Measurements from ENCODE around the gene PSAP.
A peak's percentile ranks its signal among the peaks of the same experiment; 100 is the strongest.
"Not testable (repeated sequence)": the region's sequence is repeated elsewhere in the genome, so short reads cannot be mapped to it uniquely, and the experiment has no call there.

The PSAP gene

GRCh38 chr10:71864911-71865361 lies 13.9 kb upstream of the PSAP start:
- no peaks in the 10 kb centered on the region for H3K4me1 Mint-ChIP-seq
- ATAC-seq (replicated peaks; ENCODE audit: extremely low read depth, poor library complexity, severe bottlenecking) (no peak), DNase-seq (ENCODE audit: low spot score in 2 of 2) (no peak)
- no peak overlapping the region for H3K4me3 Mint-ChIP-seq
- H3K27ac Mint-ChIP-seq (ENCODE audit: low read depth) = no peak overlapping the region
- no peaks in the 10 kb centered on the region for H3K9me3 Mint-ChIP-seq
- no peaks in the 10 kb centered on the region for H3K36me3 Mint-ChIP-seq (ENCODE audit: insufficient read depth)
- H3K27me3 Mint-ChIP-seq = no peaks in the 10 kb centered on the region

GRCh38 chr10:71863203-71863602 lies 12.2 kb upstream of the PSAP start:
- no peak overlapping the region for H3K4me3 Mint-ChIP-seq
- DNase-seq (ENCODE audit: low spot score in 2 of 2) (no peak), ATAC-seq (replicated peaks; ENCODE audit: extremely low read depth, poor library complexity, severe bottlenecking) (no peak)
- no peak overlapping the region for H3K27ac Mint-ChIP-seq (ENCODE audit: low read depth)
- H3K9me3 Mint-ChIP-seq = no peaks in the 10 kb centered on the region
- H3K36me3 Mint-ChIP-seq (ENCODE audit: insufficient read depth) = peaks cover 1% of the 10 kb centered on the region
- no peaks in the 10 kb centered on the region for H3K27me3 Mint-ChIP-seq
- H3K4me1 Mint-ChIP-seq = no peaks in the 10 kb centered on the region

GRCh38 chr10:71860243-71861029 lies 9.4 kb upstream of the PSAP start:
- Mint-ChIP-seq H3K27me3 (no peaks in the 10 kb centered on the region), H3K4me1 (no peaks in the 10 kb centered on the region), H3K4me3 (no peak overlapping the region), H3K36me3 (ENCODE audit: insufficient read depth) (peaks cover 1% of the 10 kb centered on the region), H3K9me3 (no peaks in the 10 kb centered on the region), H3K27ac (ENCODE audit: low read depth) (no peak overlapping the region)
- DNase-seq (ENCODE audit: low spot score in 2 of 2) = no peak
- no peak for ATAC-seq (replicated peaks; ENCODE audit: extremely low read depth, poor library complexity, severe bottlenecking)

DNA sequence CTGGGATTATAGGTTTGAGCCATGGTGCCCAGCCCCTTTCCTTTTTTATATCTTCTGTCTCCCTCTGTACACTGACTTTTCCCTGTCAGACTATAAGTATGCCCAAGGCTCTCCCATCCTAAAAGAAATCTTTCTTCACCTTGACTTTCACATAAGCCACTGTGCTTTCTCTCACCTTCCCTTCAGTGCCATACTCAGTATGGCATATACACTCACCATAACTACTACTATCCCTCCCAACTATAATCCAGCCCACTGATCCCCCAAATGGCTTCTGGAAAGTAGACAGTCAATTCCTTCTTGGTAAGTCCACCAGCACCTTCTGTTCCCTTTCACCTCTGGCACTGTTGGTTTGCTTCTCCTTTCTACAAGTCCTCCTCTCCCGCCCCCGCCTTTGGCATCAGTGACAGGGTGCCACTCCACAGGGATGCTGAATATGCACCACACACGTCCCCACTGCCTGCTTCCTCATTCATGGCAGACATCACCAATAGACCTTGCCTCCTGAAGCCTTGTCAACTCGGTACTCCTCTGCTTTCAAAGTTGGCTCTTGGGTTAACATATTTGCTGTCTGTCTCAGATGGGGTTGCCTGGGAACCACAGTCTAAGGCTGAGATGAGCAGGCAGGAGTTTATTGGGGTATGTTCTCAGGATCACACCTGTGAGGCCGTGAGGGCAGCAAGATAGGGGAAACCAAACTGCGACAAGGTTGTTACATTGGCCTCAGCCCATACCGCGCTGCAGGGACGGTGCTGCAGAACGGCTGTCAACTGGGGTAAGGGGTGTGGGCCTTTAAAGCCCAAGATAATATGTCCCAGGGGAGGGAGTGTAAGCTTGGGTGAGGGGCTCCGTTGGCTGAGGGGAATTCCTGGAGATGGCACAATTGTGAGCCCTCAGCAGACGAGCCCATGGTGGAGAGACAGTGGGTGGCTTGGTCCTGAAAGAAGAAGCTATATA lies 7.2 kb upstream of the PSAP start:
- no peak for DNase-seq (ENCODE audit: low spot score in 2 of 2)
- H3K27ac Mint-ChIP-seq (ENCODE audit: low read depth) = no peak overlapping the region
- H3K27me3 Mint-ChIP-seq = no peaks in the 10 kb centered on the region
- ATAC-seq (replicated peaks; ENCODE audit: extremely low read depth, poor library complexity, severe bottlenecking) = peak; percentile 28
- H3K4me1 Mint-ChIP-seq = no peaks in the 10 kb centered on the region
- H3K36me3 Mint-ChIP-seq (ENCODE audit: insufficient read depth) = peaks cover 1% of the 10 kb centered on the region
- H3K4me3 Mint-ChIP-seq = no peak overlapping the region
- no peaks in the 10 kb centered on the region for H3K9me3 Mint-ChIP-seq

GRCh38 chr10:71856619-71857018 lies 5.6 kb upstream of the PSAP start:
- no peaks in the 10 kb centered on the region for H3K4me1 Mint-ChIP-seq
- no peak for DNase-seq (ENCODE audit: low spot score in 2 of 2)
- H3K9me3 Mint-ChIP-seq = no peaks in the 10 kb centered on the region
- no peak for ATAC-seq (replicated peaks; ENCODE audit: extremely low read depth, poor library complexity, severe bottlenecking)
- H3K36me3 Mint-ChIP-seq (ENCODE audit: insufficient read depth) = peaks cover 1% of the 10 kb centered on the region
- no peak overlapping the region for H3K4me3 Mint-ChIP-seq
- no peaks in the 10 kb centered on the region for H3K27me3 Mint-ChIP-seq
- peak overlapping the region; percentile 27 for H3K27ac Mint-ChIP-seq (ENCODE audit: low read depth)

DNA sequence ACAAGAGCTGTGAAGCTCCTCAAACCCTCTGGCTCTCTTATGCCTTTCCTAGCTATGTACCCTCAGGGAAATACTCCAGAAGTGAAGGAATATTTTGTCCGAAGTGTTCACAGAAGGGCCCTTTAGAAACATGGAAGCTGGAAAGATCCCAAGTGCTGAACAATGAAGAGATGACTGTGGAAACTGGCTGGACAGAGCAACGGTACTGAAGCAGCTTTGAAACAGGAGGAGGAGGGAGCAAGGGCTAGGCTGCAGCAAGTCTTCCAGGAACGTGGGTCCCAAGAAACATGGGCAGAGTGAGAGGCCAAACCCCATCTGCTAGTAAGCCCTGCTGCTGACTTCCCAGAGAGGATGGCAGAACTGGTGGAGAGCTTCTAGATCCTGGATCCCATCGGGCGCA lies 3.0 kb upstream of the PSAP start:
- Mint-ChIP-seq H3K27me3 (no peaks in the 10 kb centered on the region), H3K27ac (ENCODE audit: low read depth) (no peak overlapping the region), H3K4me3 (no peak overlapping the region), H3K9me3 (no peaks in the 10 kb centered on the region), H3K36me3 (ENCODE audit: insufficient read depth) (peaks cover 7% of the 10 kb centered on the region), H3K4me1 (peaks cover 21% of the 10 kb centered on the region)
- DNase-seq (ENCODE audit: low spot score in 2 of 2) (no peak), ATAC-seq (replicated peaks; ENCODE audit: extremely low read depth, poor library complexity, severe bottlenecking) (no peak)

GRCh38 chr10:71852355-71852937 lies 1.4 kb upstream of the PSAP start:
- H3K36me3 Mint-ChIP-seq (ENCODE audit: insufficient read depth) = peaks cover 9% of the 10 kb centered on the region
- no peaks in the 10 kb centered on the region for H3K9me3 Mint-ChIP-seq
- peaks cover 37% of the 10 kb centered on the region for H3K4me1 Mint-ChIP-seq
- no peaks in the 10 kb centered on the region for H3K27me3 Mint-ChIP-seq
- H3K4me3 Mint-ChIP-seq = peak overlapping the region; percentile 96
- no peak for ATAC-seq (replicated peaks; ENCODE audit: extremely low read depth, poor library complexity, severe bottlenecking)
- no peak overlapping the region for H3K27ac Mint-ChIP-seq (ENCODE audit: low read depth)
- no peak for DNase-seq (ENCODE audit: low spot score in 2 of 2)

GRCh38 chr10:71851465-71852095 lies 529 bp upstream of the PSAP start:
- not testable (repeated sequence) for H3K27me3 Mint-ChIP-seq; ATAC-seq (replicated peaks; ENCODE audit: extremely low read depth, poor library complexity, severe bottlenecking); DNase-seq (ENCODE audit: low spot score in 2 of 2); H3K36me3 Mint-ChIP-seq (ENCODE audit: insufficient read depth); H3K9me3 Mint-ChIP-seq
- peak overlapping the region; percentile 96 for H3K4me3 Mint-ChIP-seq
- peak overlapping the region; percentile 78 for H3K27ac Mint-ChIP-seq (ENCODE audit: low read depth)
- H3K4me1 Mint-ChIP-seq = peaks cover 45% of the 10 kb centered on the region

DNA sequence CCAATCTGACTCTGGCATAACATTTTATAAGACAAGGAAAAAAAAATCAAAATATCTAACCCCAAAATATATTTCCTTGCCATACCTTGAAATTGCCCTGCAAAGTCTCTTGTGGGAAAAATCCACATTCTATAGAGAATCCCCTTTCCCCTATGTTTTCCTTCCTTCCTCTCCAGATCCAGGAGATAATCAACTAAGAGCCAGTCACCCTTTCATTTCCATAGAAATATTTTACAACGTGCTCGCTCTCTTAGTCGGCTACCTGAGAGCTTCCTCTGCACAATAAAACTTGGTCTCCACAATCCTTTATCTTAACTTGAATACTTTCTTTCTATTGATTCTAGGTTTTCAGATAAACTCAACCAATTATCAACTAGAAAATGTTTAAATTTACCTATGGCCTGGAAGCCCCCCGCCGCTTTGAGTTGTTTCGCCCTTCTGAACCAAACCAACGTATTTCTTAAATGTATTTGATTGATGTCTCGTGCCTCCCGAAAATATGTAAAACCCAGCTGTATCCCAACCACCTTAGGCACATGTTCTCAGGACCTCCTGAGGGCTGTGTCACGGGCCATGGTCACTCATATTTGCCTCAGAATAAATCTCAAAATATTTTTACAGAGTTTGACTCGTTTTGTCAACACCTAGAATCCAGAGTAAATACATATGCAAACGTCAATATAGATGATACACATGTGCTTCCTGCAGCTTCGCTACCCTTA lies 869 bp downstream of the PSAP start:
- ATAC-seq (replicated peaks; ENCODE audit: extremely low read depth, poor library complexity, severe bottlenecking) = peak; percentile 20
- peaks cover 9% of the 10 kb centered on the region for H3K36me3 Mint-ChIP-seq (ENCODE audit: insufficient read depth)

DNA sequence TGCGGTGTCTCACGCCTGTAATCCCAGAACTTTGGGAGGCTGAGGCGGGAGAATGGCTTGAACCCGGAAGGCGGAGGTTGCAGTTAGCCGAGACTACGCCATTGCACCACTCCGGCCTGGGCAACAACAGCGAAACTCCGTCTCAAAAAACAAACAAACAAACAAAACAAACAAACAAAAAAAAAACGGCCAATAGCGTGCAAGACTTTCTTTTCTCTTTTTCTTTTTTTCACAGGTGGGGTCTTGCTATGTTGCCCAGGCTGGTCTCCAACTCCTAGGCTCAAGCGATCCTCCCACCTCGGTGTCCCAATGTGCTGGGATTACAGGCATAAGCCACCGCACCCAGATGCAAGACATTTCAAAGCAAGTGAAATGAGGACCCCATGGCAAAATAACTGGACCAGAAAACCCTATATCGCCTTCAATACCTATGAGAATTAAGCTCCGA lies 1.6 kb downstream of the PSAP start:
- peak overlapping the region; percentile 78 for H3K27ac Mint-ChIP-seq (ENCODE audit: low read depth)

More for the DNA sequence above, 869 bp downstream of the PSAP start:
- H3K4me1 Mint-ChIP-seq = peaks cover 53% of the 10 kb centered on the region
- peak overlapping the region; percentile 96 for H3K4me3 Mint-ChIP-seq
- H3K27me3 Mint-ChIP-seq = no peaks in the 10 kb centered on the region
- H3K27ac Mint-ChIP-seq (ENCODE audit: low read depth) = peak overlapping the region; percentile 78
- H3K9me3 Mint-ChIP-seq = no peaks in the 10 kb centered on the region
- DNase-seq (ENCODE audit: low spot score in 2 of 2) = no peak

GRCh38 chr10:71848325-71849275 lies 2.5 kb downstream of the PSAP start:
- H3K4me3 Mint-ChIP-seq = peak overlapping the region; percentile 96
- DNase-seq (ENCODE audit: low spot score in 2 of 2) (no peak), ATAC-seq (replicated peaks; ENCODE audit: extremely low read depth, poor library complexity, severe bottlenecking) (no peak)

More for the DNA sequence above, 1.6 kb downstream of the PSAP start:
- Mint-ChIP-seq H3K4me3 (peak overlapping the region; percentile 96), H3K9me3 (no peaks in the 10 kb centered on the region), H3K4me1 (peaks cover 60% of the 10 kb centered on the region), H3K36me3 (ENCODE audit: insufficient read depth) (peaks cover 9% of the 10 kb centered on the region), H3K27me3 (no peaks in the 10 kb centered on the region)
- no peak for ATAC-seq (replicated peaks; ENCODE audit: extremely low read depth, poor library complexity, severe bottlenecking)
- DNase-seq (ENCODE audit: low spot score in 2 of 2) = no peak

More at GRCh38 chr10:71848325-71849275, 2.5 kb downstream of the PSAP start:
- Mint-ChIP-seq H3K9me3 (no peaks in the 10 kb centered on the region), H3K27me3 (no peaks in the 10 kb centered on the region), H3K36me3 (ENCODE audit: insufficient read depth) (peaks cover 9% of the 10 kb centered on the region), H3K4me1 (peaks cover 64% of the 10 kb centered on the region), H3K27ac (ENCODE audit: low read depth) (no peak overlapping the region)
